GM12891 (cell line): ENCODE measurements around the gene NAA10.

Source experiments
- POLR2A ChIP-seq: IDR thresholded peaks from 2 replicates; pipeline ENCODE4 v1.6.1; 2011; ENCODE audit warnings: low read depth, low read length, control low read depth
- POLR2AphosphoS5 ChIP-seq: IDR thresholded peaks from 2 replicates; pipeline ENCODE4 v1.6.1; 2011; ENCODE audit warnings: low read depth, low read length, control low read depth
- TAF1 ChIP-seq: IDR thresholded peaks from 2 replicates; pipeline ENCODE4 v1.6.1; 2011; ENCODE audit warnings: low read depth, low read length, control low read depth

DNA sequence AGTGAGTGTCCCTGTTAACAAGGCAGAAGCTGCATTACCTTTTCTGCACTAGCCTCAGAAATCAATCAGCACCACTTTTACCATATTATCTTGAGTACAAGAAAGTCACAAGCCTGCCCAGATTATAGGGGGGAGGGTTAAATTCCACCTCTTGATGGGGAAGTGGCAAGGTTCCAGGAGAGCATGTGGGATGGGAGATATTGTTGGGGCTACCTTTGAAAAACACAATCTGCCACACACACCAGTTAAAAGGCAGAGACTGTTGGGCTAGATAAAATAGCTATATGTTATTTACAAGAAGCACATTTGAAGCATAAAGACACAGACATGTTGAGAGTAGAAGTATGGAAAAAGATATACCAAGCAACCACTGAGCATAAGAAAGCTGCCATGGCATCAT lies 36.9 kb downstream of the NAA10 start:
- TF ChIP-seq POLR2A: no peak
- TF ChIP-seq POLR2AphosphoS5: no peak
- no peak for TF ChIP-seq TAF1
